ENCODE measurements around the gene STX2. TPM values are rescaled to one million over a fixed set of nuclear protein-coding genes. Genes with fewer than 3 reads are reported as not detected.
"Not testable (repeated sequence)": the region's sequence is repeated elsewhere in the genome, so short reads cannot be mapped to it uniquely, and the experiment has no call there.

Gene STX2
- total RNA-seq, 1 donor, result 58.3 TPM

DNA sequence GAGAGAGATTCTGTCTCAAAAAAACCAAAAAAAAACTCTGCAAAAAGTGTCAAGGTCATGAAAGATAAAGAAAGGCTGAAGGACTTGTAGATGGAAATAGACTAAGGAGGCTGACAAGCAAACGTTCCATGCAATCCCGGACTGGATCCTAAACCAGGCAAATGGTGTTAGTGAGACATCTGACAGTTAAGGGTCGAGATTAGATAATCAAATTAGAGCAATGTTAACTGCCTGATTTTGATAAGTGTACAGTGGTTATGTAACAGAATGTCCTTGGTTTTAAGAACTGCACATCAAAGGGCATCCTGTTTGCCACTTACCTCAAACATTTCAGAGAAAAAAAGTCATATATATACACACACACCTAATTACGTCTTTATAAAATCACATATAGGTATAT, 29.4 kb upstream of the STX2 start:
- H3K4me3 ChIP-seq (ENCODE audit: low read depth, low read length), result no peak overlapping the region
- no peak for TF ChIP-seq CTCF (IDR thresholded peaks at IDR 0.05; ENCODE audit: insufficient read depth, low read depth, low read length)
- DNase-seq (ENCODE audit: low read depth), result no peak

GRCh38 chr12:130863298-130863697, 24.2 kb upstream of the STX2 start:
- DNase-seq (ENCODE audit: low read depth), result no peak
- H3K4me3 ChIP-seq (ENCODE audit: low read depth, low read length), result no peak overlapping the region
- TF ChIP-seq CTCF (IDR thresholded peaks at IDR 0.05; ENCODE audit: insufficient read depth, low read depth, low read length), result no peak

- H3K4me3 ChIP-seq (ENCODE audit: low read depth, low read length); DNase-seq (ENCODE audit: low read depth): not testable (repeated sequence)
Measured at GRCh38 chr12:130862771-130863170, 23.7 kb upstream of the STX2 start.

GRCh38 chr12:130862161-130862560, 23.1 kb upstream of the STX2 start:
- no peak for DNase-seq (ENCODE audit: low read depth)
- no peak for TF ChIP-seq CTCF (IDR thresholded peaks at IDR 0.05; ENCODE audit: insufficient read depth, low read depth, low read length)
- no peak overlapping the region for H3K4me3 ChIP-seq (ENCODE audit: low read depth, low read length)

- DNase-seq (ENCODE audit: low read depth), result no peak
- no peak for TF ChIP-seq CTCF (IDR thresholded peaks at IDR 0.05; ENCODE audit: insufficient read depth, low read depth, low read length)
- H3K4me3 ChIP-seq (ENCODE audit: low read depth, low read length), result no peak overlapping the region
Measured at GRCh38 chr12:130860311-130860710, 21.3 kb upstream of the STX2 start.

- DNase-seq (ENCODE audit: low read depth), result no peak
- no peak for TF ChIP-seq CTCF (IDR thresholded peaks at IDR 0.05; ENCODE audit: insufficient read depth, low read depth, low read length)
Measured at GRCh38 chr12:130859161-130859560, 20.1 kb upstream of the STX2 start.

DNA sequence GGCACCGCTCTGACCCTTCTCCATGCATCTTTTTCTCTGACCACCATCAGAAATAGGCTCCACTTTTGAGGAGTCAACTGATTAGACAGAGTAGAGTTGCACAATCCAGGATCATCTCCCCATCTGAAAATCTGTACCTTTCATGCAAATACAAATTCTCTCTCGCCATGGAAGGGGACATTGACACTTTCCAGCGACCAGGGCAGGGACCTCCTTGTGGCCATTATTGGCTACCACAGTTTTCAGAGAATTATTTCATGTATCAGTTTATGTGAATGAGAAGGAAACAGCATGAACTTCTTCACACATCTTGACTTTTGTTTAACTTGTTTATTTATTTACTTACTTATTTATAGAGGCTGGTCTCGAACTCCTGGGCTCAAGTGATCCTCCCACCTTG, 19.0 kb upstream of the STX2 start:
- no peak overlapping the region for H3K4me3 ChIP-seq (ENCODE audit: low read depth, low read length)
- no peak for DNase-seq (ENCODE audit: low read depth)
- TF ChIP-seq CTCF (IDR thresholded peaks at IDR 0.05; ENCODE audit: insufficient read depth, low read depth, low read length), result no peak

More at GRCh38 chr12:130859161-130859560, 20.1 kb upstream of the STX2 start:
- H3K4me3 ChIP-seq (ENCODE audit: low read depth, low read length), result no peak overlapping the region
